ENCODE data around the gene RHO.

The RHO gene

GRCh38 chr3:129567176-129567705 lies 38.8 kb downstream of the RHO start:
- peak overlapping the region; percentile 41 for H4K91ac ChIP-seq (ENCODE audit: low read length)
- H3K9ac ChIP-seq (ENCODE audit: low read length): no peak overlapping the region
- H2BK5ac ChIP-seq (ENCODE audit: low read depth, low read length, poor library complexity, severe bottlenecking): no peak overlapping the region
- H2BK15ac ChIP-seq (ENCODE audit: low read depth, poor library complexity, severe bottlenecking): no peak overlapping the region
- peaks cover 2% of the 10 kb centered on the region for H3K79me1 ChIP-seq (replicated peaks; ENCODE audit: low read length, poor library complexity, severe bottlenecking)
- no peak overlapping the region for H3K4ac ChIP-seq (ENCODE audit: low read depth in 1 of 2, low read length in 2 of 2)
- no peak overlapping the region for H3K27ac ChIP-seq (ENCODE audit: low read length, poor library complexity, severe bottlenecking)
- H3K4me3 ChIP-seq (ENCODE audit: insufficient read depth in 1 of 2, low read depth in 1 of 2, low read length in 2 of 2): no peak overlapping the region
- WGBS: 84% methylated on average over 18 of the region's 18 CpGs
- H2AFZ ChIP-seq (ENCODE audit: low read depth, low read length): no peak overlapping the region
- H2AK5ac ChIP-seq (ENCODE audit: low read length, severe bottlenecking): no peak overlapping the region
- H3K4me1 ChIP-seq (ENCODE audit: control insufficient read depth, insufficient read depth, low read depth, low read length): peaks cover 10% of the 10 kb centered on the region
- H3K23ac ChIP-seq (ENCODE audit: low read length in 2 of 2): no peak overlapping the region
- no peak overlapping the region for H2BK12ac ChIP-seq (ENCODE audit: low read length in 2 of 2)
- H3K4me2 ChIP-seq (ENCODE audit: low read length, poor library complexity, severe bottlenecking): no peak overlapping the region
- H3K27me3 ChIP-seq (ENCODE audit: control insufficient read depth in 1 of 2, insufficient read depth in 1 of 2, low read length in 2 of 2): no peaks in the 10 kb centered on the region
- no peaks in the 10 kb centered on the region for H3K9me3 ChIP-seq (ENCODE audit: control insufficient read depth, low read length)
- H4K8ac ChIP-seq (ENCODE audit: low read length): no peak overlapping the region
- no peak overlapping the region for H2BK120ac ChIP-seq (ENCODE audit: low read depth, low read length)
- H3K18ac ChIP-seq (ENCODE audit: low read depth in 1 of 2, low read length in 2 of 2): no peak overlapping the region
- no peak overlapping the region for H3K14ac ChIP-seq (ENCODE audit: low read length in 2 of 2)
- H3K36me3 ChIP-seq (ENCODE audit: control insufficient read depth in 1 of 2, insufficient read depth in 2 of 2, low read depth in 1 of 2, low read length in 2 of 2): peaks cover 84% of the 10 kb centered on the region in 2 experiments
- no peak for DNase-seq

- Histone ChIP-seq H3K4me2 (ENCODE audit: low read length, poor library complexity, severe bottlenecking) (no peak overlapping the region), H2BK12ac (ENCODE audit: low read length in 2 of 2) (no peak overlapping the region), H3K14ac (ENCODE audit: low read length in 2 of 2) (no peak overlapping the region), H4K91ac (ENCODE audit: low read length) (no peak overlapping the region), H3K27me3 (ENCODE audit: control insufficient read depth in 1 of 2, insufficient read depth in 1 of 2, low read length in 2 of 2) (no peaks in the 10 kb centered on the region), H3K9ac (ENCODE audit: low read length) (no peak overlapping the region), H3K4ac (ENCODE audit: low read depth in 1 of 2, low read length in 2 of 2) (no peak overlapping the region), H2BK5ac (ENCODE audit: low read depth, low read length, poor library complexity, severe bottlenecking) (no peak overlapping the region), H3K9me3 (ENCODE audit: control insufficient read depth, low read length) (no peaks in the 10 kb centered on the region), H2BK120ac (ENCODE audit: low read depth, low read length) (no peak overlapping the region), H4K8ac (ENCODE audit: low read length) (no peak overlapping the region), H2AFZ (ENCODE audit: low read depth, low read length) (no peak overlapping the region), H3K4me3 (ENCODE audit: insufficient read depth in 1 of 2, low read depth in 1 of 2, low read length in 2 of 2) (no peak overlapping the region), H2AK5ac (ENCODE audit: low read length, severe bottlenecking) (no peak overlapping the region), H3K36me3 (ENCODE audit: control insufficient read depth in 1 of 2, insufficient read depth in 2 of 2, low read depth in 1 of 2, low read length in 2 of 2) (peaks cover 83 to 84% of the 10 kb centered on the region in 2 experiments), H3K79me1 (replicated peaks; ENCODE audit: low read length, poor library complexity, severe bottlenecking) (peaks cover 2% of the 10 kb centered on the region), H2BK15ac (ENCODE audit: low read depth, poor library complexity, severe bottlenecking) (no peak overlapping the region), H3K18ac (ENCODE audit: low read depth in 1 of 2, low read length in 2 of 2) (no peak overlapping the region), H3K23ac (ENCODE audit: low read length in 2 of 2) (no peak overlapping the region), H3K4me1 (ENCODE audit: control insufficient read depth, insufficient read depth, low read depth, low read length) (peaks cover 8% of the 10 kb centered on the region), H3K27ac (ENCODE audit: low read length, poor library complexity, severe bottlenecking) (no peak overlapping the region)
- 90% methylated on average over 5 of the region's 6 CpGs for WGBS
- DNase-seq: no peak
These were observed 39.5 kb downstream of the RHO start for GRCh38 chr3:129567939-129568338.

- no peak overlapping the region for H3K4me3 ChIP-seq (ENCODE audit: insufficient read depth in 1 of 2, low read depth in 1 of 2, low read length in 2 of 2)
- no peak overlapping the region for H3K18ac ChIP-seq (ENCODE audit: low read depth in 1 of 2, low read length in 2 of 2)
- H2BK15ac ChIP-seq (ENCODE audit: low read depth, poor library complexity, severe bottlenecking): no peak overlapping the region
- no peak overlapping the region for H4K8ac ChIP-seq (ENCODE audit: low read length)
- no peak for DNase-seq
- H3K27me3 ChIP-seq (ENCODE audit: control insufficient read depth in 1 of 2, insufficient read depth in 1 of 2, low read length in 2 of 2): no peaks in the 10 kb centered on the region
- no peak overlapping the region for H3K27ac ChIP-seq (ENCODE audit: low read length, poor library complexity, severe bottlenecking)
- 99% methylated on average over 7 of the region's 7 CpGs for WGBS
- no peak overlapping the region for H2AFZ ChIP-seq (ENCODE audit: low read depth, low read length)
- H2AK5ac ChIP-seq (ENCODE audit: low read length, severe bottlenecking): no peak overlapping the region
- peaks cover 2% of the 10 kb centered on the region for H3K79me1 ChIP-seq (replicated peaks; ENCODE audit: low read length, poor library complexity, severe bottlenecking)
- H3K36me3 ChIP-seq (ENCODE audit: control insufficient read depth in 1 of 2, insufficient read depth in 2 of 2, low read depth in 1 of 2, low read length in 2 of 2): peaks cover 85 to 93% of the 10 kb centered on the region in 2 experiments
- H3K9ac ChIP-seq (ENCODE audit: low read length): no peak overlapping the region
- H3K9me3 ChIP-seq (ENCODE audit: control insufficient read depth, low read length): no peaks in the 10 kb centered on the region
- no peak overlapping the region for H3K4ac ChIP-seq (ENCODE audit: low read depth in 1 of 2, low read length in 2 of 2)
- H3K23ac ChIP-seq (ENCODE audit: low read length in 2 of 2): no peak overlapping the region
- H3K14ac ChIP-seq (ENCODE audit: low read length in 2 of 2): no peak overlapping the region
- no peak overlapping the region for H2BK5ac ChIP-seq (ENCODE audit: low read depth, low read length, poor library complexity, severe bottlenecking)
- H2BK120ac ChIP-seq (ENCODE audit: low read depth, low read length): no peak overlapping the region
- no peak overlapping the region for H3K4me2 ChIP-seq (ENCODE audit: low read length, poor library complexity, severe bottlenecking)
- H2BK12ac ChIP-seq (ENCODE audit: low read length in 2 of 2): no peak overlapping the region
- H4K91ac ChIP-seq (ENCODE audit: low read length): no peak overlapping the region
- peaks cover 3% of the 10 kb centered on the region for H3K4me1 ChIP-seq (ENCODE audit: control insufficient read depth, insufficient read depth, low read depth, low read length)
These were observed 41.4 kb downstream of the RHO start for GRCh38 chr3:129569856-129570255.

GRCh38 chr3:129571605-129572547 lies 43.4 kb downstream of the RHO start:
- no peak overlapping the region for H2BK15ac ChIP-seq (ENCODE audit: low read depth, poor library complexity, severe bottlenecking)
- no peak overlapping the region for H2BK12ac ChIP-seq (ENCODE audit: low read length in 2 of 2)
- H3K27ac ChIP-seq (ENCODE audit: low read length, poor library complexity, severe bottlenecking): no peak overlapping the region
- H4K8ac ChIP-seq (ENCODE audit: low read length): no peak overlapping the region
- H3K27me3 ChIP-seq (ENCODE audit: control insufficient read depth in 1 of 2, insufficient read depth in 1 of 2, low read length in 2 of 2): no peaks in the 10 kb centered on the region
- H3K4me1 ChIP-seq (ENCODE audit: control insufficient read depth, insufficient read depth, low read depth, low read length): peaks cover 19% of the 10 kb centered on the region
- peaks cover 80 to 91% of the 10 kb centered on the region in 2 experiments for H3K36me3 ChIP-seq (ENCODE audit: control insufficient read depth in 1 of 2, insufficient read depth in 2 of 2, low read depth in 1 of 2, low read length in 2 of 2)
- H3K4ac ChIP-seq (ENCODE audit: low read depth in 1 of 2, low read length in 2 of 2): no peak overlapping the region
- H2BK120ac ChIP-seq (ENCODE audit: low read depth, low read length): no peak overlapping the region
- no peak overlapping the region for H3K4me3 ChIP-seq (ENCODE audit: insufficient read depth in 1 of 2, low read depth in 1 of 2, low read length in 2 of 2)
- no peaks in the 10 kb centered on the region for H3K9me3 ChIP-seq (ENCODE audit: control insufficient read depth, low read length)
- H3K18ac ChIP-seq (ENCODE audit: low read depth in 1 of 2, low read length in 2 of 2): no peak overlapping the region
- peaks cover 1% of the 10 kb centered on the region for H3K79me1 ChIP-seq (replicated peaks; ENCODE audit: low read length, poor library complexity, severe bottlenecking)
- H3K9ac ChIP-seq (ENCODE audit: low read length): no peak overlapping the region
- H2BK5ac ChIP-seq (ENCODE audit: low read depth, low read length, poor library complexity, severe bottlenecking): no peak overlapping the region
- H3K4me2 ChIP-seq (ENCODE audit: low read length, poor library complexity, severe bottlenecking): no peak overlapping the region
- no peak overlapping the region for H4K91ac ChIP-seq (ENCODE audit: low read length)
- DNase-seq: no peak
- H2AFZ ChIP-seq (ENCODE audit: low read depth, low read length): no peak overlapping the region
- 97% methylated on average over 22 of the region's 22 CpGs for WGBS
- no peak overlapping the region for H3K14ac ChIP-seq (ENCODE audit: low read length in 2 of 2)
- H2AK5ac ChIP-seq (ENCODE audit: low read length, severe bottlenecking): no peak overlapping the region
- H3K23ac ChIP-seq (ENCODE audit: low read length in 2 of 2): no peak overlapping the region

Data from mesenchymal stem cell (in vitro differentiated cells and primary cell).